Coronary artery (tissue), 2 donors: ENCODE results near the gene RCOR2.
A peak's percentile ranks its signal among the peaks of the same experiment; 100 is the strongest.

Experiments used
- DNase-seq: peaks from one replicate; pipeline ENCODE4 v3.0.0-alpha.2; 2017; ENCODE audit warnings: low spot score
- H3K27ac ChIP-seq, 2 donors: fragments of 200-600 bp; sonication (generic); one replicate each; pipeline ENCODE4 v1.5.1; 2016 to 2019
- H3K4me3 ChIP-seq: fragments of 200-600 bp; sonication (generic); 2 replicates; pipeline ENCODE4 v1.5.1; 2016; ENCODE audit warnings: mild to moderate bottlenecking, moderate library complexity
- TF ChIP-seq, protein P1 (sequence below): fragments of 200-600 bp; sonication (generic); IDR thresholded peaks from one replicate; pipeline ENCODE4 v1.5.1; 2019; ENCODE audit warnings: antibody characterized with exemption

Gene RCOR2

DNA sequence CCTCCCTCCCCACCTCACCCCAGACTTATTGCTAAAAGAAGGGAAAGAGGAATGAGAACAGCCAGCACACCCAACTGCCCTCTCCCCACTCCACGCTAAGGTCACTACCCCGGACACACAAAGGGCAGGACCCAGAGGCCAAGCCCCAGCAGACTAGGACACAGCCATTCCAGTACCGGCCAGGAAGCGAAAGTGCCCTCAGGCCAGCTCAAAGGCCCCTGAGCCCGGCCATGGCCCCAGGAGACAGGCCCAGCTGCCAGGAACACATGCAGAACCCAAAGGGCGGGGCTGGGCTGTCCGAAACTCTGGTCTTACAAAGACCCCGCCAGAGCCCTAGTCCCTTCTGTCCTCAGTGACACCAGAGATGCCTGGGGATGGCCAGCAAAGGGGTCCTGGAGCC, 5.5 kb downstream of the RCOR2 start:
- no peak overlapping the region for H3K4me3 ChIP-seq
- H3K27ac ChIP-seq = peak overlapping the region in 1 of 2 donors; percentile 38
- no peak for DNase-seq
- TF ChIP-seq, protein P1, sequence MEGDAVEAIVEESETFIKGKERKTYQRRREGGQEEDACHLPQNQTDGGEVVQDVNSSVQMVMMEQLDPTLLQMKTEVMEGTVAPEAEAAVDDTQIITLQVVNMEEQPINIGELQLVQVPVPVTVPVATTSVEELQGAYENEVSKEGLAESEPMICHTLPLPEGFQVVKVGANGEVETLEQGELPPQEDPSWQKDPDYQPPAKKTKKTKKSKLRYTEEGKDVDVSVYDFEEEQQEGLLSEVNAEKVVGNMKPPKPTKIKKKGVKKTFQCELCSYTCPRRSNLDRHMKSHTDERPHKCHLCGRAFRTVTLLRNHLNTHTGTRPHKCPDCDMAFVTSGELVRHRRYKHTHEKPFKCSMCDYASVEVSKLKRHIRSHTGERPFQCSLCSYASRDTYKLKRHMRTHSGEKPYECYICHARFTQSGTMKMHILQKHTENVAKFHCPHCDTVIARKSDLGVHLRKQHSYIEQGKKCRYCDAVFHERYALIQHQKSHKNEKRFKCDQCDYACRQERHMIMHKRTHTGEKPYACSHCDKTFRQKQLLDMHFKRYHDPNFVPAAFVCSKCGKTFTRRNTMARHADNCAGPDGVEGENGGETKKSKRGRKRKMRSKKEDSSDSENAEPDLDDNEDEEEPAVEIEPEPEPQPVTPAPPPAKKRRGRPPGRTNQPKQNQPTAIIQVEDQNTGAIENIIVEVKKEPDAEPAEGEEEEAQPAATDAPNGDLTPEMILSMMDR = no peak

DNA sequence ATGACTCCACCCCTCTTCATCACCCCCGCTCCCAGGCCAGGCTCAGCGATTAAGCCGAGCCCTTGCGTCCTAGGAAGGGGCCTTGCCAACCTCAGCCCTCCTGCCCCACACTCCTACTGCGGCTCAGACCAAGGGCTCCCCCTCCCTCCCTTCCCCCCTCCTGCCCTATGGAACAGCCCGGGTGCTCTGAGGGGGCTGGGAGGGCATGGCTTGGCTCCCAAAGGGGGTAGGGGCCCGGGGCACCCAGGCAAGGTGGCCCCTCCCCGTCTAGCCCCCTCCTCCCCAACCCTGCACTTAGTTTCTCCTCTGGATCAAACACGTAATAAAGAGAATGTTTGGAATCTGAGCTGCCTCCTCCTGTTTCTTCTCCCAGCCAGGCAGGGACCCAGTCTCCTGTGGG, 6.3 kb downstream of the RCOR2 start:
- no peak for DNase-seq
- Histone ChIP-seq H3K4me3 (no peak overlapping the region), H3K27ac (peak overlapping the region; percentile 18 to 46)
- TF ChIP-seq, protein P1 = no peak

DNA sequence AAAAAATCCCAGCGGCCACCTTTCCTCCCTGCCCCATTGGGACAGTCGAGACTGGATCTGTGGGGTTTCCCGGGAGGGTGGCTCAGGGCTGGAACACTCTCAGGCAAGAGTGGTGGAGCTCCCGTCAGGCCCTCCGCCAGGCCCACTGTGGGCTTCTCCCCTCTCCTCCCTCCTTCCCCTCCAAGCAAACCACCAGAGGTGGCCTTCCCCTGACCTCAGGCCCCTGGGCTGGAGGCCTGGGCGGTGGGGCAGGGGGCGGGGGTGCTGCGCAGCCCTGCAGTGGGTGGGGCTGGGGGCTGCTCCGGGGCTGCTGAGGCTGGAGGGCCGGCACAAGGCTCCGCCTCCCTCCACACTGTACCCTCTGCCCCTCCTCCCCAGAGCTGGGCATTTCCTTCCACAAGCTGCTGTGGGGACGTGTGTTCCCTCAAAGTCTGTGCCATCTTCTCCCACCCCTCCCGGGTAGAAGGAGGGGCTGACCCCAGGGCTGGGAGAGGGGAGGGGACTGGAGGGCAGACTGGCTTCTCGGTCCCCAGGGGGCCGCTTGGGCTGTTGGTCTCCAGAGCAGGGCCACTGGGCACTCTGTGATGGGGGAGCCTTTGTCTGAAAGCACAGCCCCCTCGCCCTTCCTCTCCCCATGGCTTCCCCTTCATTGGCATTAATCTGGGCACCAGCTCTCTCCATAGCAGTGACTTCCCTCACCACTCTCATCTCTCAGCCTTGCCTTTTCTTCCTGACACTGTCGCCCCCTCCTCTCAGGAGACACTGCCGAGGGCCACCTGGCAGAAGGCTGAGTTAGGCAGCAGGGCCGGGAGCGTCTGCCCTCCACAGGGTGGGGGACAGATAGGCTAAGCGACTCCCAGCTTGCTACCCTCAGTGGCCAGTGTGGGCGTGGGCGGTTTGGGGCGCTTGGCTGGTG, 7.1 kb downstream of the RCOR2 start:
- Histone ChIP-seq H3K4me3 (no peak overlapping the region), H3K27ac (peak overlapping the region; percentile 32 to 65)
- TF ChIP-seq, protein P1 = no peak
- DNase-seq = no peak

- DNase-seq = no peak
- Histone ChIP-seq H3K27ac (peak overlapping the region; percentile 32 to 33), H3K4me3 (no peak overlapping the region)
- TF ChIP-seq, protein P1 = no peak
These were observed 8.1 kb downstream of the RCOR2 start for GRCh38 chr11:63908631-63909401.

GRCh38 chr11:63907808-63908530, 9.0 kb downstream of the RCOR2 start:
- Histone ChIP-seq H3K27ac (peak overlapping the region in 1 of 2 donors; percentile 33), H3K4me3 (no peak overlapping the region)
- TF ChIP-seq, protein P1 = no peak
- DNase-seq = no peak

GRCh38 chr11:63907063-63907462, 9.9 kb downstream of the RCOR2 start:
- H3K4me3 ChIP-seq = no peak overlapping the region
- TF ChIP-seq, protein P1 = no peak
- no peak overlapping the region for H3K27ac ChIP-seq
- no peak for DNase-seq
